Activated T-helper 2 cell treated with anti-CD3 and anti-CD28 coated beads, Interferon-gamma antibody, Interleukin-2, Interleukin-4, amounts not matched to agents 10 μg/mL and 5 μg/mL and 100 μg/mL, durations not matched to agents 14 hours and 24 hours and 36 hours (primary cell): ENCODE data around the gene KBTBD3. TPM values are rescaled to one million over a fixed set of nuclear protein-coding genes. Genes with fewer than 3 reads are reported as not detected.
"Not testable (repeated sequence)": the region's sequence is repeated elsewhere in the genome, so short reads cannot be mapped to it uniquely, and the experiment has no call there.

Source experiments
- DNase-seq: peaks from one replicate; pipeline ENCODE4 v3.0.0; 2021; ENCODE audit warnings: low spot score
- H3K27ac Mint-ChIP-seq: one replicate; pipeline ENCODE4 v1.8.0; 2021; ENCODE audit warnings: mixed read lengths
- H3K27me3 Mint-ChIP-seq: one replicate; pipeline ENCODE4 v1.8.0; 2021; ENCODE audit warnings: low read depth, mixed read lengths
- H3K36me3 Mint-ChIP-seq: one replicate; pipeline ENCODE4 v1.8.0; 2021; ENCODE audit warnings: low read depth, mixed read lengths
- H3K4me1 Mint-ChIP-seq: one replicate; pipeline ENCODE4 v1.8.0; 2021; ENCODE audit warnings: low read depth, mixed read lengths
- H3K4me3 Mint-ChIP-seq: one replicate; pipeline ENCODE4 v1.8.0; 2021; ENCODE audit warnings: low read depth, mild to moderate bottlenecking, moderate library complexity, mixed read lengths
- H3K9me3 Mint-ChIP-seq: one replicate; pipeline ENCODE4 v1.8.0; 2021; ENCODE audit warnings: mixed read lengths
- intact Hi-C: fragments of 100-400 bp; cut with micrococcal nuclease; formaldehyde crosslinking; loops from one replicate; pipeline ENCODE4 v1.15.1; 2023
- total RNA-seq: library from RNA; stranded (reverse); gene quantifications from 2 replicates; pipeline ENCODE4 v1.2.3, GENCODE V29; 2022

Gene KBTBD3
- total RNA-seq, 1 donor from 2014 or later, result 8.9 TPM

DNA sequence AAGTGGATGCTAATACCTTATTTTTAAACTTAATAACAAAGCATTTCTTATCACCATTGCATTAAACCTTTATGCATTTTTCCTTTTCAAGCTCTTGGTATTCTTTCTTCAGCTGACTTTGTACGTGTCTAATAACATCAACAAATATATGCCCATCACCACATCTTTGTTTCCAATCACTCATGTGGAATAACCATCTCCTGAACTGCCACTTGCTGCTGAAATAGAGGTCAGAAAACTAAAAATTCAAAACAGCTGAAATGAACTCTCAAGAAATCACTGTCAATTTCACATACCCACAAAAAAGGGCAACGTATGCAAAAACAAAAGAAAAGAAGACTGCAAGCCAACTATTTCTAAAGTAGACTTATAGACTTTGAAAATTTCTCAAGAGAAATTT, 62.5 kb downstream of the KBTBD3 start:
- peaks cover 3% of the 10 kb centered on the region for H3K9me3 Mint-ChIP-seq
- peaks cover 50% of the 10 kb centered on the region for H3K36me3 Mint-ChIP-seq

DNA sequence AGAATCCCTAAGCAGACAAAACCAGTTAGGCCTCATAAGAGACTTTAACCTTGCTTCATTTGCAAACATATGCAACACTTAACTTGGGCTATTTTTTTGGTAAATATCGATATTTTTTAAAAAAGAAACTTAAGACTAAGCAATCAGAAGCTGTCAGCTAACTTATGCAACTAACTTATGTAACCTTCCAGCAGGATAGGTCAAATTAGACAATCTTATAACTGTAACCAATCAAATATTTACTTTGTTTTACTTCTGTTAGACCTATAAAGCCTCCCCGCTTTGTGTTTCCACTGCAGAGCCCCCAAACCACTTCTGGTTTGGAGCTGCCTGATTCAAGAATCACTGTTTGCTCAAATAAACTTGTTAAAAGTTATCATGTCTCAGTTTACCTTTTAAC, 63.1 kb downstream of the KBTBD3 start:
- Mint-ChIP-seq H3K27me3 (no peaks in the 10 kb centered on the region), H3K36me3 (peaks cover 52% of the 10 kb centered on the region)

More for the DNA sequence above, 62.5 kb downstream of the KBTBD3 start:
- Mint-ChIP-seq H3K4me1 (peaks cover 28% of the 10 kb centered on the region), H3K4me3 (no peak overlapping the region), H3K27me3 (no peaks in the 10 kb centered on the region), H3K27ac (no peak overlapping the region)
- intact Hi-C loops, result no loop called here
- DNase-seq, result no peak

DNA sequence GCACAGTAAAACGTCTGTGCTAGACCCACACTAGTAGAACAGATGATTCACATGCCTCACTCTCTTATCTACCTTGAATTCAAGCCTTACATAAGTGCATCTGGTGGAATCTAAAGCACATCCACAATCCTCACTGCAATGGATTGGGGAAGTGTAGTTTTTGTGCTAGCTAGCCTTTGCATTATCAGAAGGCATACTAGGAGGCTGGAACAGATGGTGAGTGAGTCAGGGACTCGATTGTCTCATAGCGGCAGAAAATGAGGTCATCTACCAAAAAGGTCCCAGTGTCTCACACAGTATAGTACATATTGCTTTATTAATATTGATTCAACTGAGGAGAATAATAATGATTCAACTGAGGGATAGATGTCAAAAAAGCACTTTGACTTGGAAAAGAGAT, 64.4 kb downstream of the KBTBD3 start:
- Mint-ChIP-seq H3K36me3 (peaks cover 61% of the 10 kb centered on the region), H3K4me1 (peaks cover 17% of the 10 kb centered on the region), H3K4me3 (no peak overlapping the region), H3K27ac (no peak overlapping the region), H3K27me3 (no peaks in the 10 kb centered on the region), H3K9me3 (peaks cover 3% of the 10 kb centered on the region)
- intact Hi-C loops, result no loop called here
- no peak for DNase-seq

More for the DNA sequence above, 63.1 kb downstream of the KBTBD3 start:
- Mint-ChIP-seq H3K9me3 (peaks cover 3% of the 10 kb centered on the region), H3K27ac (no peak overlapping the region), H3K4me3 (no peak overlapping the region), H3K4me1 (peaks cover 25% of the 10 kb centered on the region)
- intact Hi-C loops, result no loop called here
- no peak for DNase-seq

DNA sequence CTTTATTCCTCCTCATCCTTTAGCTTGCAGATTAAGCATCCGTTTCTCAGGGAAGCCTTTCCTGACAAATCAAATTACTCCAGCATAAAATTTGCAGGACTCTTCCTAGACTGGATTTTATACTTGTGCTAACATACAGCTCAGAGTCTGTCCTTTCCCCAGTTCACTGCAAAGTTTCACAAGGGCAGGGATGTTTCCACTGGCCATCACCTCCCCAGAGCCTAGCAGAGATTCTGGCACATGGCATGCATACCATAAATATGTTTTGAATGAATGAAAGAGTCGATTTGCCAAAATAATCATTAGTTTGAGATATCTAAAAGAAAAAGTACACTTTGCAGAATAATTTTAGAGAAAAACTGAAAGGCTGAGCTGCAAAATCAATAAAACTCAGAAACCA, 65.7 kb downstream of the KBTBD3 start:
- intact Hi-C loops, result no loop called here
- Mint-ChIP-seq H3K4me3 (no peak overlapping the region), H3K36me3 (peaks cover 72% of the 10 kb centered on the region), H3K4me1 (peaks cover 13% of the 10 kb centered on the region), H3K27me3 (no peaks in the 10 kb centered on the region), H3K27ac (no peak overlapping the region), H3K9me3 (peaks cover 3% of the 10 kb centered on the region)
- no peak for DNase-seq

DNA sequence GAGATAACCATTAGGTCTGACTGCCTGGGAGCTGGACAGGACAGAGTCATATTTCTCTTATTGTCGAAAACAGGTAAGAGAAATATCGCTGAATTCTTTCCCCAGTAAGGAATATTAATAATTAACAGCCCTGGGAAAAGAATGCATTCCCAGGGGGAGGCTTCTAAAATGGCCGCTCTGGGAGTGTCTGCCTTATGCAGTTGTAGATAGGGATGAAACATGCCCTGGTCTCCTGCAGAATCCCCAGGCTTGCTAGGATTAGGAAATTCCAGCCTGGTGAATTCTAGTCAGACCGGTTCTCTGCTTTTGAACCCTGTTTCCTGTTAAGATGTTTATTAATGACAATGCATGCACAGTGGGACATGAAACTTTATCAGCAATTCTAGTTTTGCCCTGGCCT, 74.1 kb downstream of the KBTBD3 start:
- H3K4me3 Mint-ChIP-seq, H3K27ac Mint-ChIP-seq, intact Hi-C loops, H3K4me1 Mint-ChIP-seq, H3K27me3 Mint-ChIP-seq, DNase-seq, H3K9me3 Mint-ChIP-seq: not testable (repeated sequence)
- peaks cover 70% of the 10 kb centered on the region for H3K36me3 Mint-ChIP-seq

DNA sequence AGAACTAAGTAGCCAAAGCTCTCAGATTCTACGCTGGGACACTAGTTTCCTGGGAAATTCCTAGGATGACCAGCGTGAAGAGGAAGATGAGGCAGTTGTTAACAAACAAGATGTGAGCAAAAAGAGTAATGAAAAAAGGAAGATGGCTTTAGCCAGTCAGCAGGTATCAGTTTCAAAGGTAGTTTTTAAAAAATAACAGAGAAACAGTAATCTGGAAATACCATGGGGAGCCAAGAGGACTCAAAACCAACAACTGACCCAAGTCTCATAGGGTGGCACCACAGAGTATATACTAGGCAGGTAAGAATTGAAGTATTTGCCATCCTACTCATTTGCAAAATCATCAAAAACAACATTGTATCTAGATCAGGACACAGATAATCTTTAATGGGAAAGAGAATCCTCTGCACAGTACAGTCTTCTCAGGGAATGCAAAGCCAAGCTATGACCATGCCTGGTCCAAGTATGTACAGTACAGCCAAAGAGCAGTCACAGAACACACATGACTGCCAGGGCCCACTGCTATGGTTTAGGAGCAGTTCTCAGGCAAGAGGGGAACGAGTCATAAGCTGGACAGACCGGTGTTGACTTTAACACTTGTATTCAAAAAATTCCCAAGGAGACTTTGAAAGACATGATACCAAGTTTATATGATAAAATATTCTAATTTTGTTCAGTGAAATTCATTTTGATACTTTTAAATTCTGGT, 75.7 kb downstream of the KBTBD3 start:
- no peaks in the 10 kb centered on the region for H3K27me3 Mint-ChIP-seq
- H3K9me3 Mint-ChIP-seq, result peaks cover 10% of the 10 kb centered on the region
- no peak for DNase-seq
- H3K4me1 Mint-ChIP-seq, result peaks cover 7% of the 10 kb centered on the region
- intact Hi-C loops, result no loop called here
- H3K4me3 Mint-ChIP-seq, result no peak overlapping the region
- H3K36me3 Mint-ChIP-seq, result peaks cover 57% of the 10 kb centered on the region
- no peak overlapping the region for H3K27ac Mint-ChIP-seq

Other genes starting within 250 kb of the KBTBD3 start
- 17.2 and 22.0 TPM in 2 replicates for gene MSANTD4, start 55.1 kb downstream of the KBTBD3 start, total RNA-seq
- 42.5 and 48.0 TPM in 2 replicates for gene AASDHPPT, start 315 bp upstream of the KBTBD3 start, total RNA-seq